Pancreas (tissue), 10 donors: ENCODE results near the gene GSAP. TPM values are rescaled to one million over a fixed set of nuclear protein-coding genes. Genes with fewer than 3 reads are reported as not detected.

Source experiments
- ATAC-seq, 4 donors: fragments of 200-7000 bp; cut with Tn5 transposase; one replicate each; pipeline versions ENCODE4 v1.8.0 to v1.9.1; 2020; ENCODE audit warnings: mild to moderate bottlenecking in 4 of 4, moderate library complexity in 4 of 4
- DNase-seq, 6 donors: peaks; one replicate each; pipeline ENCODE4 v3.0.0-alpha.2; 2020
- FAIRE-seq: peaks from 2 replicates; lab custom pipeline; 2012; peaks lifted over from hg19 to GRCh38; lab: Jason Lieb, UNC
- H3K27ac ChIP-seq, 4 donors: fragments of 200-600 bp; sonication (generic); 1 replicate in 3 of 4; 2 replicates in 1 of 4; pipeline versions ENCODE4 v1.5.0 to v1.8.0; 2020
- H3K27me3 ChIP-seq, 4 donors: fragments of 200-600 bp; one replicate each; pipeline ENCODE4 v1.8.0; 2021
- H3K36me3 ChIP-seq, 3 donors: fragments of 200-600 bp; sonication (generic) in 1 of 3; one replicate each; pipeline versions ENCODE4 v1.5.0 to v1.8.0; 2020 to 2021
- H3K4me1 ChIP-seq, 3 donors: fragments of 200-600 bp; one replicate each; pipeline ENCODE4 v1.8.0; 2021
- H3K4me3 ChIP-seq, 4 donors: fragments of 200-600 bp; sonication (generic) in 2 of 4; one replicate each; pipeline versions ENCODE4 v1.5.0 to v1.8.0; 2020 to 2021
- H3K9me3 ChIP-seq, 4 donors: fragments of 200-600 bp; one replicate each; pipeline ENCODE4 v1.8.0; 2021
- CTCF ChIP-seq, 4 donors: fragments of 200-600 bp; sonication (generic) in 3 of 4; IDR thresholded peaks; one replicate each; pipeline versions ENCODE4 v1.5.0 to v1.8.0; 2021; ENCODE audit warnings: antibody characterized with exemption in 4 of 4
- WGBS, 2 donors: extraction: QIAGEN DNeasy Blood & Tissue Kit; methylation state at CpG; one replicate each; pipeline ENCODE4 v1.1.7; 2013; 5-methylcytosine and 5-hydroxymethylcytosine counted together
- intact Hi-C, 3 donors: fragments of 100-400 bp; cut with DNase I; formaldehyde crosslinking; loops; one replicate each; pipeline versions ENCODE4 v1.11.1 to v1.14.2; 2022
- polyA plus RNA-seq, 2 donors: library from polyadenylated mRNA; stranded (reverse); fragments of 200-250 nt; gene quantifications; one replicate each; pipeline ENCODE4 v1.2.3, GENCODE V29; 2013
- total RNA-seq, 6 donors: library from RNA; stranded (reverse); fragmentation: NEBNext Ultra II Directional in 4 of 6; extraction: Animal tissue kit (Norgen Biotek cat#: 25700) in 4 of 6; gene quantifications; one replicate each; pipeline versions ENCODE4 v1.2.1 to v1.2.4, GENCODE V29; 2021 to 2023
- donor health status: healthy with polysubstance abuse.
- donor health status: DM: no; HTN: no; CAD: no; lungs with moderate emphysema.
- donor health status: DM: no; HTN: no; CAD: no.
- donor health status: control.
- donor health status: control.
- donor health status: Bipolar disorder and iron deficiency.
- donor health status: DM: yes; HTN: yes; CAD: no.
- donor health status: DM: no; HTN: no; CAD: no.
- donor health status: DM: no; HTN: no; CAD: no.
- donor health status: DM: yes; HTN: yes; CAD: no.

GSAP gene
- total and polyA plus RNA-seq, 8 donors, result 5.3 to 22.7 (median 8.7) TPM

- FAIRE-seq (no peak), DNase-seq (no peak), ATAC-seq (no peak)
- TF ChIP-seq CTCF (IDR thresholded peaks at IDR 0.05), result no peak
- Histone ChIP-seq H3K36me3 (no peaks in the 10 kb centered on the region), H3K27ac (no peak overlapping the region), H3K9me3 (no peaks in the 10 kb centered on the region), H3K27me3 (no peaks in the 10 kb centered on the region), H3K4me1 (no peaks in the 10 kb centered on the region), H3K4me3 (no peak overlapping the region)
- intact Hi-C loops, result no loop called here
- WGBS, 2 donors, result 86 to 90% methylated on average over 5 of the region's 5 CpGs
Measured at GRCh38 chr7:77450613-77451012, 34.5 kb upstream of the GSAP start.

- ATAC-seq (no peak), FAIRE-seq (no peak), DNase-seq (no peak)
- H3K4me3 ChIP-seq, result no peak overlapping the region
- WGBS, 2 donors, result 77 to 79% methylated on average over 1 of the region's 1 CpG
- H3K27ac ChIP-seq, result no peak overlapping the region
- H3K9me3 ChIP-seq, result no peaks in the 10 kb centered on the region
- H3K4me1 ChIP-seq, result no peaks in the 10 kb centered on the region
- H3K36me3 ChIP-seq, result no peaks in the 10 kb centered on the region
- intact Hi-C loops, result no loop called here
- no peaks in the 10 kb centered on the region for H3K27me3 ChIP-seq
- no peak for TF ChIP-seq CTCF (IDR thresholded peaks at IDR 0.05)
Measured at GRCh38 chr7:77450054-77450453, 33.9 kb upstream of the GSAP start.

- ATAC-seq, result no peak
- H3K36me3 ChIP-seq, result no peaks in the 10 kb centered on the region
- TF ChIP-seq CTCF (IDR thresholded peaks at IDR 0.05), result no peak
- H3K4me3 ChIP-seq, result no peak overlapping the region
- H3K4me1 ChIP-seq, result no peaks in the 10 kb centered on the region
- H3K9me3 ChIP-seq, result no peaks in the 10 kb centered on the region
- no peak overlapping the region for H3K27ac ChIP-seq
- H3K27me3 ChIP-seq, result no peaks in the 10 kb centered on the region
- 65 to 85% methylated on average over 1 of the region's 1 CpG for WGBS, 2 donors
- intact Hi-C loops, result no loop called here
- no peak for DNase-seq
- no peak for FAIRE-seq
Measured at GRCh38 chr7:77447616-77448015, 31.5 kb upstream of the GSAP start.

GRCh38 chr7:77444123-77444522 lies 28.0 kb upstream of the GSAP start:
- 24 to 63% methylated on average over 1 of the region's 1 CpG for WGBS, 2 donors

GRCh38 chr7:77443042-77443441 lies 26.9 kb upstream of the GSAP start:
- H3K4me1 ChIP-seq, result no peaks in the 10 kb centered on the region
- no peaks in the 10 kb centered on the region for H3K27me3 ChIP-seq
- DNase-seq (no peak), ATAC-seq (no peak), FAIRE-seq (no peak)
- no peaks in the 10 kb centered on the region for H3K9me3 ChIP-seq
- no peak overlapping the region for H3K27ac ChIP-seq
- no peak overlapping the region for H3K4me3 ChIP-seq
- intact Hi-C loops, result no loop called here
- TF ChIP-seq CTCF (IDR thresholded peaks at IDR 0.05), result no peak
- H3K36me3 ChIP-seq, result no peaks in the 10 kb centered on the region
- WGBS, 2 donors, result 90 to 94% methylated on average over 2 of the region's 2 CpGs

More at GRCh38 chr7:77444123-77444522, 28.0 kb upstream of the GSAP start:
- TF ChIP-seq CTCF (IDR thresholded peaks at IDR 0.05), result no peak
- Histone ChIP-seq H3K27me3 (no peaks in the 10 kb centered on the region), H3K4me1 (no peaks in the 10 kb centered on the region), H3K4me3 (no peak overlapping the region), H3K36me3 (no peaks in the 10 kb centered on the region), H3K27ac (no peak overlapping the region), H3K9me3 (no peaks in the 10 kb centered on the region)
- FAIRE-seq, result no peak
- ATAC-seq, result no peak
- intact Hi-C loops, result no loop called here
- DNase-seq, result no peak
